Fibroblast of skin of left biceps (primary cell): Measurements from ENCODE around the gene CFDP1.
A peak's percentile ranks its signal among the peaks of the same experiment; 100 is the strongest.
"Not testable (repeated sequence)": the region's sequence is repeated elsewhere in the genome, so short reads cannot be mapped to it uniquely, and the experiment has no call there.

Experiments used
- DNase-seq, 2 experiments: peaks; one replicate each; pipeline ENCODE4 v3.0.0-alpha.2; 2013; ENCODE audit warnings: low read depth in 2 of 2

CFDP1 gene

GRCh38 chr16:75458439-75458838, 25.1 kb upstream of the CFDP1 start:
- DNase-seq, result no peak

GRCh38 chr16:75458029-75458428, 24.7 kb upstream of the CFDP1 start:
- no peak for DNase-seq

DNA sequence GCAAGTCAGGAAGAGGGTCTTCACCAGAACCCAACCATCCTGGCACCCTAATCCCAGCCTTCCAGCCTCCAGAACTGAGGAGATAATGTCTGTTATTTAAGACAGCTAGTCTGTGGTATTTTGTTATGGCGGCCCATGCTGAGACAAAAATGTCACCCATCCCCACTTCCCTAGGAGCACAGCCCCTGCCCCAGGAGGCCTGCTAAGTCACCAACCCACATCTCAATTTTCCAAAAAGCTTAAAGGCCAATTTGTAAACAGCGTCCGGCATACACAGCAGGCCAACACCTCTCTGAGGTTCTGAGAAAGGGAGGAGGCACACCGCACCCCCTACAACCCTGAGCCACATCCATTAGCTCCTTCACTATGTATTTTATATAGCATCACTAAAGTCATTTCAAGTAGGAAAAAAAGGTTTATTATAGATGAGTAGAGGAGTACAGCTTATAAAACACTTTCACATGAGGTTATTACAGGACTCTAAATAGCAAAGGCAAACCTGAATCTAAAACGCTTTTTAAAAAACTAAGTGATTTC, 24.2 kb upstream of the CFDP1 start:
- no peak for DNase-seq

- no peak for DNase-seq
Measured at GRCh38 chr16:75456971-75457370, 23.7 kb upstream of the CFDP1 start.

DNA sequence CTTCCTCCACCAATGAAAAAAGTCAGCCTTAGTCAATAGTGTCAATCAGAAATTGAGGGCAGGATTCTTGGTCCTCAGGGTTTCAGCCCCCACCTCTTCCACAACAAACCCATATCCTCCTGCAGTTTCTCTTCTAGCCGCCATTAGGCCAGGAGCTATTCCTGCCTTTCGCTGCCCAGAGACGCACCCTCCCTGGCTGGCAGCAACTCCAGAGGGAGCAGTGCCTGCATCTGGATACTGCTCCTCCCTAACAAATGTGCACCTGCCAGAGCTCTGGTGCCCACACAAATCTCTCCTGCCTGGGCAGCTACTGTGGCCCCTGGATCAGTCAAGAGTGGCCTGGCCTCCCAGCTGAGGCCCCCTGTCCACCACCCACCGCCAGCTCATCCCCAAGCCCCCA, 23.2 kb upstream of the CFDP1 start:
- not testable (repeated sequence) for DNase-seq

DNA sequence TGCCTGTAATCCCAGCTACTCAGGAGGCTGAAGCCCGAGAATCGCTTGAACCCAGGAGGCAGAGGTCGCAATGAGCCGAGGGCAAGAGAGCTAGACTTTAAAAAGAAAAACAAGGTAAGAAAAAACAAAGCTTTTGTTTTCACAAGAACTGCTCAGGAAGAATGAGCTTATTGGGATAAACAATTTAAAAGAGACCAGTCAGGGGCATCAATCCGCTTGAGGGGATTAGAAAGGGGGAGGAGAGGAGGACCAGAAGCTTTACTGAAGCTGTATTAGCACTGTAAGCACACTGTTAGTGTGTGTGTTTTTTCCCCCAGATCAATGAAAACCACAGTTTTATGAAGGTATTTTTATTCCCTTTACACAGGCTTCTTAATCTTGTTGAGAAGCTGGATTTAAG, 22.4 kb upstream of the CFDP1 start:
- DNase-seq, result no peak

DNA sequence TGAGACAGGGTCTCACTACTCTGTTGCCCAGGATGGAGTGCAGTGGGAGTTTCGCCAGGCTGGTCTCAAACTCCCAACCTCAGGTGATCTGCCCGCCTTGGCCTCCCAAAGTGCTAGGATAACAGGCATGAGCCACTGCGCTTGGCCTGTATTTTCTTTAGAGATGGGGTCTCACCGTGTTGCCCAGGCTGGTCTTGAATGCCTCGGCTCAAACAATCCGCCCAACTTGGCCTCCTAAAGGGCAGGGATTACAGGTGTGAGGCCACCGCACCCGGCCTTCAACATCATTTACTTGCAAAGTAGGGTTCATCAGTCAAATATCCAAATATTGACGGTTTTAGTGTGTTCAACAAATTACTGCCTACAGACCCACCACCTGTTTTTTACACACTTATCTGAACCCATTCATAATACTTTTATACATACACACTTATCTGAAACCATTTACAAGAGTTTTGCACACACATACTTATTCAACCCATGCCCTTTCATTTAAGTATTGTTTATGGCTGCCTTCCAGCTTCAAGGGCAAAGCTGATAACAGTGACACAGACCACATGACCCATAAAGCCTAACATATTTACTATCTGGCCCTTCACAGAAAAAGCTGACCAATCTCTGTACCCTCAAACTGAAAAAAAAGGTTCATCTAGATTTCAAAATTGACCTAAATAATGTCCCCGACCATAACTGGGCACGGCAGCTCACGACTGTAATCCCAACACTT, 19.3 kb upstream of the CFDP1 start:
- no peak for DNase-seq

DNA sequence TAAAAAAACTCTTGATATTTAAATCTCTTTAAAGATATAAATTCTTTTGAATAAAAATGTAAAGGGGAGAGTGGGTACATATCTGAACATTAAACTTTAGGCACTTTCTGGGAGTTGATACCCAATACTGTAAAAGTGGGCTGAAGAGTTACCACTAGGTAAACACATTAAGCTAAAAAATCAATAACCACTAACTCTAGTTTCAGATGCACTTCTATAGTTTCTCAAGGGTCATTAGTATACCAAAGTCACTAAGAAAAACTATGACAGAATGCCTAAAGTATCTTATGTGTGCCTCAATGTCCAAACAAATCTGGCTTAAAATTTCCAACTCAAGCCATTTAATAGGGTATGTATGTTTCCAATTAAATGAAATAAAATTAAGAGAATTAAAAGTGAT, 13.1 kb upstream of the CFDP1 start:
- no peak for DNase-seq

- no peak for DNase-seq
Measured at GRCh38 chr16:75445298-75445697, 12.0 kb upstream of the CFDP1 start.

DNA sequence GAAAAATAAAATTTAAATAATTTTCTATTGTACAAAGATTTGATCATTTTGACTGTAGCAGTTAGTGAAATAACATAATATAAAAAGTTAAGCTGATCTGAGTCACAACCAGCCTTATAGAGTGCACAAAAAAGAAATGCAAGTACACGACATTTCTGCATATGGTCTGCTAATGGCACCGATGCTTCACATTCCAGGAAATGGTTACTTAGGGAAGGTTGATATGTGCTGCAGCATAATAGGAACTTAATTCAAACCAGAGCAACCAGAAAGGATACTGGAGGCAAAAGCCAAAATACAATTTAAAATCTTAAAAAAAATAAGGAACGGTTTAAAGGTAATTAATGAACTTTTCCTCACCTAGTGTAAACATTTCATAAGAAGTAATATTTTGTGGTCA, 10.0 kb upstream of the CFDP1 start:
- DNase-seq, result peak; percentile 66 to 76

DNA sequence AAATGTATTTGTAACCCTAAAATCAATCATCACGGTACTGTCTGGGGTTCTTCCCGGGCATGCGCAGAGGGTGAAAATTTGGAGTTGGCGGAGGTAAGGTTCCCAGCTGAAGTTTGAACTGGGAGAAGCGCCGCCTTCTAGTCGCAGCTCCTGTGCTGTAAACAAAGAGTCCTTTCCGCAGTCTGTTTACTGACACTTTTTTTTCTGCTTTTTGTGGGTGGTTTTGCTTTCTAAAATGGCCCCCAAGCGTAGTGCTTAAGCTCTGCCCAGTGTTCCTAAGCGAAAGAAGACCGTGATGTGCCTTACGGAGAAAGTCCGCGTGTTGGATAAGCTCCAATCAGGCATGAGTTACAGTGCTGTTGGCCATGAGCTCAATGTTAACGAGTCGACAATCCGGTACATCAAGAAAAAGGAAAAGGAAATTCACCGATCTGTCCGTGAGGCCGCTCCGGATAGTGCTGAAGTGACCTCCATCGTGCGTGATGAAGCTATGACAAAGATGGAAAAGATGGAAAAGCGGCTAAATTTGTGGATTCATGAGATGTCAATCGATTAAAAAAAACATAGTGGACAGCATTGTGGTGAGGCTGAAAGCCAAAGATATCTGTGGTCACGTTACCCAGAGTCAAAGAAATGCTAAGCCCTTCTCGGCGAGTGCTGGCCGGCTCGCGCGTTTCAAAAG, 570 bp upstream of the CFDP1 start:
- peak; percentile 80 to 84 for DNase-seq

- DNase-seq, result no peak
Measured at GRCh38 chr16:75429621-75430403, 3.5 kb downstream of the CFDP1 start.

DNA sequence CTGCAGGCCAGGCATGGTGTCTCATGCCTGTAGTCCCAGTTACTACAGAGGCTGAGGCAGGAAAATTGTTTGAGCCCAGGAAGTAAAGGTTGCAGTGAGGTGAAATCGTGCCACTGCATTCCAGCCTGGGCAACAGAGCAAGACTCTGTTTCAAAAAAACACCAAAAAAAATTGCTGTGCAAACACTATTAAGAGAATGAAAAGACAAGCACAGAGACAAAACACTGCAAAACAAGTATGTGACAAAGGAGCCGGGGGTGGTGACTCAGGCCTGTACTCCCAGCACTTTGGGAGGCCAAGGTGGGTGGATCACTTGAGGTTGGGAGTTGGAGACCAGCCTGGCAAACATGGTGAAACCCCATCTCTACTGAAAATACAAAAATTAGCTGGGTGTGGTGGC, 6.8 kb downstream of the CFDP1 start:
- not testable (repeated sequence) for DNase-seq

- DNase-seq, result not testable (repeated sequence)
Measured at GRCh38 chr16:75424105-75424762, 9.1 kb downstream of the CFDP1 start.

DNA sequence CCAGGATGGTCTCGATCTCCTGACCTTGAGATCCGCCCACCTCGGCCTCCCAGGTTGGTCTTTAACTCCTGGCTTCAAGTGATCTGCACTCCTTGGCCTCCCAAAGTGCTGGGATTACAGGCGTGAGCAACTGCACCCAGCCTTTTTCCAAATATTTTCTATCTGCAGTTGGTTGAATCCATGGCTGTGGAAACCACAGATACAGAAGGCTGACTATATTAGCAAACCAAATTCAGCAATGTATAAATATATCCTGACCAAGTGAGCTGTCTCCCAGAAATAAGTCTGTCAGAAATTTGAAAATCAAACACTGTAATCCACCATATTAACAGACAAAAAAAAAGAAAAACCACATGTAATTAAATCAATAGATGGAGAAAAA, 9.6 kb downstream of the CFDP1 start:
- no peak for DNase-seq

DNA sequence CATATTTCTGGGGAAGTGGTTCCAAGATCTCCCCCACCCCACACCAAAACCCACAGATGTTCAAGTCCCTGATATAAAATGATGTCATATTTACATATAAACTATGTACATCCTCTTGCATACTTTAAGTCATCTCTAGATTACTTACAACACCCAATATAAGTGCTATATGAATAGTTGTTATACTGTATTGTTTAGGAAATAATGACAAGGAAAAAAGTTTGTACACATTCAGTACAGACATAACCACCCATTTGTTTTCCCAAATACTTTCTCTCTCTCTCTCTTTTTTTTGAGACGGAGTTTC, 11.5 kb downstream of the CFDP1 start:
- no peak for DNase-seq

DNA sequence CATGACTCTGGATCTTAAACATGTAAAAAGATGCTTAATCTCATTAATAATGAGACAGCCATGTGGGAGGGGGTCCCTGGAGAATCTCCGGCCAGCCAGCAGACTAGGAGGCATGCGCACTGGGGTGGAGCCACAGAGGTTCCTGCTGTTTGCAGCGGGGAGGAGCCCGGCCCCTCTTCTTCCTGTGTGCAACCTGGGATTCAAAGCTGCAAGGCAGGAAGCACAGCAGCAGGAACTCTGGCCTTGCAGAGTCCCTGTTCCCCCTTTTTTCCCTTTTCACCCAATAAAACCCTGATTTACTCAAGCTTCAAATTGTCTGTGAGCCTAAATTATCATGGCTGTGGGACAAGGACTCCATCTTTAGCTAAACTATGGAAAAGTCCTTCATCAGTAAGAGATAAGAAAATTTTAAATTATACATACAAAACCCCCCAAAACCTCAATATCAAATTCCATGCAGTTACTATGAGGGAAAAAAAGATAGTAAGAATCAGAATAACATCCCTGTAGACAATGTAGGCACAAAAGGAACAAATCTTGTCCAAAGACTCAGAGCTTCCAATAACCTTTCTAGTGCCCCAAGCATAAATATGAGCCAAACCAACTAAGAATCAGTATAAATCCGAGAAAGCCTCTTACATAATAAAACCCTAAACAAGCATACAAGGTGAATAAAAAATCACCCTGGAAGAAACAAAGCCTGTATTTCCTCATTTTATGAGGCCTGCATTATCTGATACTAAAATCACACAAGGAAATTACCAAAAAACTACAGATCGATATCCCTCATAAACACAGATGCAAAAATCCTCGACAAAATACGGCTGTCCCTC, 12.1 kb downstream of the CFDP1 start:
- DNase-seq, result peak in 1 of 2 experiments; percentile 35

- no peak for DNase-seq
Measured at GRCh38 chr16:75416904-75417565, 16.3 kb downstream of the CFDP1 start.

- DNase-seq, result no peak
Measured at GRCh38 chr16:75415169-75415905, 18.0 kb downstream of the CFDP1 start.

DNA sequence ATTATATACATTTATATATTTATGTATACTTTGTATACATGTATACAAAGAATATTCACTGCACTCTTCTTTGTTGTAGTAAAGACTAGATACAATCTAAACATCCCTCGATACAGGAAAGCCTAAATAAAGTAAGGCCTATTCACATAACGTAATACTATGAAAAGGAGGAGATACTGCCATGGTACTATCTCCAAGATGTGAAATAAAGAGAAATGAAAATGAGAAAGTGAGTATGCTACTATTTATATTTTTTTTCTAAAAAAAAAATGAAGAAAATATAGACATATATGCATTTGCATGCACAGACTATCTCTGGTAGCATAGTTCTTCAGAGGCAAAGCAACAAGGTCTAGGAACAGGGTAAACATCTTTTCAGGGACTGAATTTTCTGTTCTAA, 19.4 kb downstream of the CFDP1 start:
- no peak for DNase-seq
